ENCODE measurements around the gene GPR21.

Gene GPR21

DNA sequence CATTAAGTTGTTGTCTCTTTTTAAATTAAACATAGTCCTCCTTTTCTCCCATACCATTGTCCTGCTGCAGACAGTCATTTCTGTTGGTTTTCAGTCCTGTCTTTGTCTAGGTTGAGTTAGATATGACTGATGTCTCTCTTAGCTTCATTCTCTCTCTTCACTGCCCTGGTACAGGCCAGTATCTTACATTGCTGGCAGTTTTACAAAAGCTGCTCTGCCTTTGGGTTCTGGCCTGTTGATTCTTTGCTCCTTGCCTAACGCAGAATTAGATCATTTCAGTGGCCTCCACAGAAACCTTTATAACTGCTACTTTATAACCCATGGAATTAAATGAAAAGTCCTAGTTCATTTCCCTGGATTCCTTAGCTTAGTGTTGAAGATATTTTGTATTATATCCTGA, 33.7 kb downstream of the GPR21 start:
- no peak overlapping the region for H3K4me2 ChIP-seq (ENCODE audit: low read length, poor library complexity, severe bottlenecking)
- H3K9me3 ChIP-seq (ENCODE audit: control insufficient read depth, low read length), result no peaks in the 10 kb centered on the region
- no peak overlapping the region for H2BK120ac ChIP-seq (ENCODE audit: low read depth, low read length)
- H2AFZ ChIP-seq (ENCODE audit: low read depth, low read length), result no peak overlapping the region
- H3K4me1 ChIP-seq (ENCODE audit: control insufficient read depth, insufficient read depth, low read depth, low read length), result peaks cover 6% of the 10 kb centered on the region
- no peaks in the 10 kb centered on the region for H3K27me3 ChIP-seq (ENCODE audit: control insufficient read depth in 1 of 2, insufficient read depth in 1 of 2, low read length in 2 of 2)
- no peak overlapping the region for H4K91ac ChIP-seq (ENCODE audit: low read length)
- no peak overlapping the region for H2BK12ac ChIP-seq (ENCODE audit: low read length in 2 of 2)
- H3K9ac ChIP-seq (ENCODE audit: low read length), result no peak overlapping the region
- no peak for DNase-seq
- H4K8ac ChIP-seq (ENCODE audit: low read length), result no peak overlapping the region
- no peak overlapping the region for H3K18ac ChIP-seq (ENCODE audit: low read depth in 1 of 2, low read length in 2 of 2)
- H2BK15ac ChIP-seq (ENCODE audit: low read depth, poor library complexity, severe bottlenecking), result no peak overlapping the region
- no peak overlapping the region for H2AK5ac ChIP-seq (ENCODE audit: low read length, severe bottlenecking)
- H3K23ac ChIP-seq (ENCODE audit: low read length in 2 of 2), result no peak overlapping the region
- no peak overlapping the region for H3K4ac ChIP-seq (ENCODE audit: low read depth in 1 of 2, low read length in 2 of 2)
- H3K4me3 ChIP-seq (ENCODE audit: insufficient read depth in 1 of 2, low read depth in 1 of 2, low read length in 2 of 2), result no peak overlapping the region
- H3K79me1 ChIP-seq (replicated peaks; ENCODE audit: low read length, poor library complexity, severe bottlenecking), result peaks cover 11% of the 10 kb centered on the region
- no peak overlapping the region for H2BK5ac ChIP-seq (ENCODE audit: low read depth, low read length, poor library complexity, severe bottlenecking)
- H3K14ac ChIP-seq (ENCODE audit: low read length in 2 of 2), result no peak overlapping the region
- peaks cover 2 to 62% of the 10 kb centered on the region in 2 experiments for H3K36me3 ChIP-seq (ENCODE audit: control insufficient read depth in 1 of 2, insufficient read depth in 2 of 2, low read depth in 1 of 2, low read length in 2 of 2)
- 100% methylated on average over 1 of the region's 1 CpG for WGBS
- no peak overlapping the region for H3K27ac ChIP-seq (ENCODE audit: low read length, poor library complexity, severe bottlenecking)

GRCh38 chr9:123069010-123069481, 35.6 kb downstream of the GPR21 start:
- H3K27ac ChIP-seq (ENCODE audit: low read length, poor library complexity, severe bottlenecking), result peak overlapping the region; percentile 50
- no peak overlapping the region for H2BK120ac ChIP-seq (ENCODE audit: low read depth, low read length)
- no peak overlapping the region for H2AK5ac ChIP-seq (ENCODE audit: low read length, severe bottlenecking)
- peaks cover 1% of the 10 kb centered on the region for H3K4me1 ChIP-seq (ENCODE audit: control insufficient read depth, insufficient read depth, low read depth, low read length)
- no peak overlapping the region for H2BK5ac ChIP-seq (ENCODE audit: low read depth, low read length, poor library complexity, severe bottlenecking)
- no peak overlapping the region for H2BK15ac ChIP-seq (ENCODE audit: low read depth, poor library complexity, severe bottlenecking)
- H3K79me1 ChIP-seq (replicated peaks; ENCODE audit: low read length, poor library complexity, severe bottlenecking), result peaks cover 8% of the 10 kb centered on the region
- no peak for DNase-seq
- H4K91ac ChIP-seq (ENCODE audit: low read length), result no peak overlapping the region
- no peak overlapping the region for H3K23ac ChIP-seq (ENCODE audit: low read length in 2 of 2)
- H3K4ac ChIP-seq (ENCODE audit: low read depth in 1 of 2, low read length in 2 of 2), result no peak overlapping the region
- peak overlapping the region; percentile 14 for H3K9ac ChIP-seq (ENCODE audit: low read length)
- H3K4me2 ChIP-seq (ENCODE audit: low read length, poor library complexity, severe bottlenecking), result no peak overlapping the region
- H4K8ac ChIP-seq (ENCODE audit: low read length), result no peak overlapping the region
- H2AFZ ChIP-seq (ENCODE audit: low read depth, low read length), result no peak overlapping the region
- peaks cover 2 to 70% of the 10 kb centered on the region in 2 experiments for H3K36me3 ChIP-seq (ENCODE audit: control insufficient read depth in 1 of 2, insufficient read depth in 2 of 2, low read depth in 1 of 2, low read length in 2 of 2)
- no peaks in the 10 kb centered on the region for H3K27me3 ChIP-seq (ENCODE audit: control insufficient read depth in 1 of 2, insufficient read depth in 1 of 2, low read length in 2 of 2)
- H3K18ac ChIP-seq (ENCODE audit: low read depth in 1 of 2, low read length in 2 of 2), result no peak overlapping the region
- no peak overlapping the region for H3K14ac ChIP-seq (ENCODE audit: low read length in 2 of 2)
- no peaks in the 10 kb centered on the region for H3K9me3 ChIP-seq (ENCODE audit: control insufficient read depth, low read length)
- H3K4me3 ChIP-seq (ENCODE audit: insufficient read depth in 1 of 2, low read depth in 1 of 2, low read length in 2 of 2), result no peak overlapping the region
- 91% methylated on average over 3 of the region's 3 CpGs for WGBS
- no peak overlapping the region for H2BK12ac ChIP-seq (ENCODE audit: low read length in 2 of 2)

DNA sequence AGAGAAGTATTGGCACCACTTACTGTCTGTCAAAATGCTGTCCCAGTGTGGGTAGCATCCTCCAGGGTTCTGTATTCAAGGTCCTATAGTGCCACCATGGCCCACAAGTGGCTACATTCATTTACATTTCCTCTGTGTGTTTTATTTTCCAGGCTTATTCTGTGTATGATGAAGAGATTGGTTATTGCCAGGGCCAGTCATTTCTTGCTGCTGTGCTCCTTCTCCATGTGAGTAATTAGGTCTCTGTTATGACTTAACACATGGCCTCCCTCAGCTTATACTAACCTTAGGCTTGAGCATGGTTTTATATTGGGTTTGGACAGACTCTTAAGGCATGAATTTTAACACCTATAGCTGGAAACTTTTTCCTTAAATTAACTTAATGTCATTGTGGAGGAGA, 36.7 kb downstream of the GPR21 start:
- H3K36me3 ChIP-seq (ENCODE audit: control insufficient read depth in 1 of 2, insufficient read depth in 2 of 2, low read depth in 1 of 2, low read length in 2 of 2), result peaks cover 2 to 65% of the 10 kb centered on the region in 2 experiments
- no peak overlapping the region for H3K4me2 ChIP-seq (ENCODE audit: low read length, poor library complexity, severe bottlenecking)
- H3K4ac ChIP-seq (ENCODE audit: low read depth in 1 of 2, low read length in 2 of 2), result no peak overlapping the region
- H2BK12ac ChIP-seq (ENCODE audit: low read length in 2 of 2), result no peak overlapping the region
- no peaks in the 10 kb centered on the region for H3K9me3 ChIP-seq (ENCODE audit: control insufficient read depth, low read length)
- H2BK15ac ChIP-seq (ENCODE audit: low read depth, poor library complexity, severe bottlenecking), result no peak overlapping the region
- DNase-seq, result no peak
- H3K27me3 ChIP-seq (ENCODE audit: control insufficient read depth in 1 of 2, insufficient read depth in 1 of 2, low read length in 2 of 2), result no peaks in the 10 kb centered on the region
- H2BK120ac ChIP-seq (ENCODE audit: low read depth, low read length), result no peak overlapping the region
- H3K27ac ChIP-seq (ENCODE audit: low read length, poor library complexity, severe bottlenecking), result no peak overlapping the region
- peaks cover 10% of the 10 kb centered on the region for H3K79me1 ChIP-seq (replicated peaks; ENCODE audit: low read length, poor library complexity, severe bottlenecking)
- H4K91ac ChIP-seq (ENCODE audit: low read length), result no peak overlapping the region
- no peak overlapping the region for H3K14ac ChIP-seq (ENCODE audit: low read length in 2 of 2)
- no peak overlapping the region for H3K18ac ChIP-seq (ENCODE audit: low read depth in 1 of 2, low read length in 2 of 2)
- no peak overlapping the region for H4K8ac ChIP-seq (ENCODE audit: low read length)
- H2AFZ ChIP-seq (ENCODE audit: low read depth, low read length), result no peak overlapping the region
- H3K4me1 ChIP-seq (ENCODE audit: control insufficient read depth, insufficient read depth, low read depth, low read length), result peaks cover 1% of the 10 kb centered on the region
- H3K9ac ChIP-seq (ENCODE audit: low read length), result no peak overlapping the region
- H3K4me3 ChIP-seq (ENCODE audit: insufficient read depth in 1 of 2, low read depth in 1 of 2, low read length in 2 of 2), result no peak overlapping the region
- H3K23ac ChIP-seq (ENCODE audit: low read length in 2 of 2), result no peak overlapping the region
- peak overlapping the region; percentile 27 for H2AK5ac ChIP-seq (ENCODE audit: low read length, severe bottlenecking)
- H2BK5ac ChIP-seq (ENCODE audit: low read depth, low read length, poor library complexity, severe bottlenecking), result no peak overlapping the region

GRCh38 chr9:123072407-123072995, 39.0 kb downstream of the GPR21 start:
- no peak for DNase-seq
- peaks cover 0 to 64% of the 10 kb centered on the region in 2 experiments for H3K36me3 ChIP-seq (ENCODE audit: control insufficient read depth in 1 of 2, insufficient read depth in 2 of 2, low read depth in 1 of 2, low read length in 2 of 2)
- no peaks in the 10 kb centered on the region for H3K27me3 ChIP-seq (ENCODE audit: control insufficient read depth in 1 of 2, insufficient read depth in 1 of 2, low read length in 2 of 2)
- no peak overlapping the region for H2BK12ac ChIP-seq (ENCODE audit: low read length in 2 of 2)
- H3K23ac ChIP-seq (ENCODE audit: low read length in 2 of 2), result no peak overlapping the region
- no peak overlapping the region for H2BK5ac ChIP-seq (ENCODE audit: low read depth, low read length, poor library complexity, severe bottlenecking)
- H3K4me3 ChIP-seq (ENCODE audit: insufficient read depth in 1 of 2, low read depth in 1 of 2, low read length in 2 of 2), result no peak overlapping the region
- no peak overlapping the region for H2BK120ac ChIP-seq (ENCODE audit: low read depth, low read length)
- no peak overlapping the region for H3K9ac ChIP-seq (ENCODE audit: low read length)
- H3K18ac ChIP-seq (ENCODE audit: low read depth in 1 of 2, low read length in 2 of 2), result no peak overlapping the region
- H2AFZ ChIP-seq (ENCODE audit: low read depth, low read length), result no peak overlapping the region
- no peaks in the 10 kb centered on the region for H3K9me3 ChIP-seq (ENCODE audit: control insufficient read depth, low read length)
- H3K4ac ChIP-seq (ENCODE audit: low read depth in 1 of 2, low read length in 2 of 2), result no peak overlapping the region
- no peak overlapping the region for H3K14ac ChIP-seq (ENCODE audit: low read length in 2 of 2)
- H3K4me1 ChIP-seq (ENCODE audit: control insufficient read depth, insufficient read depth, low read depth, low read length), result peaks cover 1% of the 10 kb centered on the region
- no peak overlapping the region for H3K4me2 ChIP-seq (ENCODE audit: low read length, poor library complexity, severe bottlenecking)
- no peak overlapping the region for H4K91ac ChIP-seq (ENCODE audit: low read length)
- no peak overlapping the region for H2BK15ac ChIP-seq (ENCODE audit: low read depth, poor library complexity, severe bottlenecking)
- H2AK5ac ChIP-seq (ENCODE audit: low read length, severe bottlenecking), result no peak overlapping the region
- H4K8ac ChIP-seq (ENCODE audit: low read length), result no peak overlapping the region
- 87% methylated on average over 2 of the region's 2 CpGs for WGBS
- H3K27ac ChIP-seq (ENCODE audit: low read length, poor library complexity, severe bottlenecking), result no peak overlapping the region
- H3K79me1 ChIP-seq (replicated peaks; ENCODE audit: low read length, poor library complexity, severe bottlenecking), result peaks cover 7% of the 10 kb centered on the region

All from mesenchymal stem cell (in vitro differentiated cells and primary cell).